ENCODE measurements around the gene MYLK.

Gene MYLK

GRCh38 chr3:123884993-123885392 is 861 bp upstream of the MYLK start:
- FAIRE-seq (no peak), DNase-seq (ENCODE audit: insufficient read length, low spot score) (no peak)
- no peak for TF ChIP-seq CTCF (IDR thresholded peaks at IDR 0.05; ENCODE audit: insufficient read depth, missing control alignments)

- DNase-seq (ENCODE audit: insufficient read length, low spot score): no peak
- TF ChIP-seq CTCF (IDR thresholded peaks at IDR 0.05; ENCODE audit: insufficient read depth, missing control alignments): no peak
Measured at GRCh38 chr3:123883701-123884202, 380 bp downstream of the MYLK start.

GRCh38 chr3:123883111-123883510 is 1.0 kb downstream of the MYLK start:
- DNase-seq (ENCODE audit: insufficient read length, low spot score) (no peak), FAIRE-seq (no peak)
- TF ChIP-seq CTCF (IDR thresholded peaks at IDR 0.05; ENCODE audit: insufficient read depth, missing control alignments): no peak

More at GRCh38 chr3:123883701-123884202, 380 bp downstream of the MYLK start:
- no peak for FAIRE-seq

GRCh38 chr3:123881771-123882170 is 2.4 kb downstream of the MYLK start:
- no peak for TF ChIP-seq CTCF (IDR thresholded peaks at IDR 0.05; ENCODE audit: insufficient read depth, missing control alignments)
- FAIRE-seq: no peak
- DNase-seq (ENCODE audit: insufficient read length, low spot score): no peak

GRCh38 chr3:123880998-123881561 is 3.1 kb downstream of the MYLK start:
- FAIRE-seq (no peak), DNase-seq (ENCODE audit: insufficient read length, low spot score) (no peak)
- peak; percentile 37 for TF ChIP-seq CTCF (IDR thresholded peaks at IDR 0.05; ENCODE audit: insufficient read depth, missing control alignments)

GRCh38 chr3:123878807-123879206 is 5.3 kb downstream of the MYLK start:
- no peak for TF ChIP-seq CTCF (IDR thresholded peaks at IDR 0.05; ENCODE audit: insufficient read depth, missing control alignments)
- DNase-seq (ENCODE audit: insufficient read length, low spot score): no peak
- no peak for FAIRE-seq

- FAIRE-seq (no peak), DNase-seq (ENCODE audit: insufficient read length, low spot score) (no peak)
- no peak for TF ChIP-seq CTCF (IDR thresholded peaks at IDR 0.05; ENCODE audit: insufficient read depth, missing control alignments)
Measured at GRCh38 chr3:123877965-123878364, 6.2 kb downstream of the MYLK start.

All from D721Med (cell line).